Body of pancreas (tissue), 4 donors: ENCODE results near the gene SLA2.
A peak's percentile ranks its signal among the peaks of the same experiment; 100 is the strongest.

Source experiments
- POLR2A ChIP-seq, 3 donors: fragments of 450-650 bp; IDR thresholded peaks; one replicate each; pipeline ENCODE4 v1.6.1; 2016; ENCODE audit warnings: antibody characterized with exemption in 3 of 3, mild to moderate bottlenecking in 2 of 3
- TF ChIP-seq, protein P1 (sequence below), 7 experiments: fragments of 450-650 bp in 4 of 7; fragments of 200-600 bp in 3 of 7; sonication (generic) in 3 of 7; IDR thresholded peaks; one replicate each; pipeline ENCODE4 v1.5.1; 2016 to 2019; ENCODE audit warnings: antibody characterized with exemption in 7 of 7

DNA sequence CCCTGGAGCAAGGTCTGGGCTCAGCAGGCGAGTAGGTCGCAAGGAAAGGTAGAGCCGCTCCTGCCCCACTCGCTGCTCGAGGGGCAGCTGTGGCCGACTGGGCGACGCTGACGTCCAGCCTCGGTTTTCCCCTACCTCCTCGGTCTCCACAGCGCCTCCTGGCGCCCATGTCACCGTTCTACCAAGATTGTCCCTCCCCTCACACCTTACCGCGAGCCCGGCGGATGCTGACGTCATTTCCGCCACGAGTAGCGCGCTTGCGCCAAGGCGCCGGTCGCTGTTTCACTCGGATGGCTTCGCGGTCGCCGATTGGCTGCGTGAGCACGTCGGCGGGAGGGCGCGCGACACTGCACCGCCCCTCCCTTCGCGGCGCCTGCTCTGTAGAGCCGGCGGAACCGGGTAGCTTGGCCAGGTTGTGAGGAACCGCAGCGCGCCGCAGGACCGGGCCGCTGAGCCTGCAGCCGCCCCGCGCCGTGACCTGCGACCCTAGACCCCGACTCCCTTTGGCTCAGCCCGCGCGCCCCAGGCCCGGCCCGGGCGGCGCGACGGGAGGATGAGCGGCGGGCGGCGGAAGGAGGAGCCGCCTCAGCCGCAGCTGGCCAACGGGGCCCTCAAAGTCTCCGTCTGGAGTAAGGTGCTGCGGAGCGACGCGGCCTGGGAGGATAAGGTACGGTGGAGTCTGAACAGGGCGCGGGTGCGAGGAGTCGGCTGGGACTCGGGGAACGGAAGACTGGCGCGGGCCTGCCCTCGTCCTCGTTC is 40.4 kb downstream of the SLA2 start, which contains the start of gene RAB5IF:
- TF ChIP-seq, protein P1, sequence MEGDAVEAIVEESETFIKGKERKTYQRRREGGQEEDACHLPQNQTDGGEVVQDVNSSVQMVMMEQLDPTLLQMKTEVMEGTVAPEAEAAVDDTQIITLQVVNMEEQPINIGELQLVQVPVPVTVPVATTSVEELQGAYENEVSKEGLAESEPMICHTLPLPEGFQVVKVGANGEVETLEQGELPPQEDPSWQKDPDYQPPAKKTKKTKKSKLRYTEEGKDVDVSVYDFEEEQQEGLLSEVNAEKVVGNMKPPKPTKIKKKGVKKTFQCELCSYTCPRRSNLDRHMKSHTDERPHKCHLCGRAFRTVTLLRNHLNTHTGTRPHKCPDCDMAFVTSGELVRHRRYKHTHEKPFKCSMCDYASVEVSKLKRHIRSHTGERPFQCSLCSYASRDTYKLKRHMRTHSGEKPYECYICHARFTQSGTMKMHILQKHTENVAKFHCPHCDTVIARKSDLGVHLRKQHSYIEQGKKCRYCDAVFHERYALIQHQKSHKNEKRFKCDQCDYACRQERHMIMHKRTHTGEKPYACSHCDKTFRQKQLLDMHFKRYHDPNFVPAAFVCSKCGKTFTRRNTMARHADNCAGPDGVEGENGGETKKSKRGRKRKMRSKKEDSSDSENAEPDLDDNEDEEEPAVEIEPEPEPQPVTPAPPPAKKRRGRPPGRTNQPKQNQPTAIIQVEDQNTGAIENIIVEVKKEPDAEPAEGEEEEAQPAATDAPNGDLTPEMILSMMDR (IDR thresholded peaks at IDR 0.05), result peak; percentile 83 to 99 (median 99)
- peak; percentile 80 to 95 (median 90) for TF ChIP-seq POLR2A (IDR thresholded peaks at IDR 0.05)
